Measurements from ENCODE around the gene LRP2. TPM values are rescaled to one million over a fixed set of nuclear protein-coding genes. Genes with fewer than 3 reads are reported as not detected.

LRP2 gene
- total RNA-seq, 1 donor from 2014 or later, result 0.06 TPM

- no peak for DNase-seq (ENCODE audit: extremely low read depth, low read depth, low spot score)
These were observed 267.7 kb downstream of the LRP2 start for GRCh38 chr2:169094676-169095075.

GRCh38 chr2:169093535-169093934 lies 268.8 kb downstream of the LRP2 start:
- no peak for DNase-seq (ENCODE audit: extremely low read depth, low read depth, low spot score)

DNA sequence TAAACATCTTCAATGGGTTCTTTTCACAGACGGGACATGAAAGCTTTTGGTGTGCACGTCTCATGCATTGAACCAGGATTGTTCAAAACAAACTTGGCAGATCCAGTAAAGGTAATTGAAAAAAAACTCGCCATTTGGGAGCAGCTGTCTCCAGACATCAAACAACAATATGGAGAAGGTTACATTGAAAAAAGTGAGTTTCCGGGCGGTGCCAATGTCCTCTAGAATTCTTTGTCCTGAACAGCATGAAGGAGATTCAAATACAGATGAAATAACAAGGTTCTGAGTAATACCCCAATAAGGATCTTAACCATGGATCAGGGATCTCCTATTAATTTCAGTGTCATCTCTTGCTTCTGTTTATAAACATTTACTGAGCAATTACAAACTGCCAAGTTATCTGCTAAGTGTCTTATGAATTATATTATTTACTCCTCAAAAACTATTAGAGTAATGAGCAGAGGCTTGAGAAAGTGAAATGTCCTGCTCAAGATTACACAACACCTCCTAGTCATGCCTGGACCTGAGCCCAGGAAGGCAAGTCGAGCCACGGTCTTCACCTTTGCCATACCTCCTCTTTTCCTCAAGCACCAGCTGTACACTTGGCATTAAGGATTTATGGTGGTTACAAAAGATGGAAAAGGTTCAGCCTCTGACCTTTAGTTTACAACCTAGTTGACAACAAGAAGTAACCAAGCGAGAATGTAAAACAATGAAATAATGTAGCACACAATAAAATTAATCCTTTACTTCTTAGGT lies 270.4 kb downstream of the LRP2 start:
- DNase-seq (ENCODE audit: extremely low read depth, low read depth, low spot score), result no peak

DNA sequence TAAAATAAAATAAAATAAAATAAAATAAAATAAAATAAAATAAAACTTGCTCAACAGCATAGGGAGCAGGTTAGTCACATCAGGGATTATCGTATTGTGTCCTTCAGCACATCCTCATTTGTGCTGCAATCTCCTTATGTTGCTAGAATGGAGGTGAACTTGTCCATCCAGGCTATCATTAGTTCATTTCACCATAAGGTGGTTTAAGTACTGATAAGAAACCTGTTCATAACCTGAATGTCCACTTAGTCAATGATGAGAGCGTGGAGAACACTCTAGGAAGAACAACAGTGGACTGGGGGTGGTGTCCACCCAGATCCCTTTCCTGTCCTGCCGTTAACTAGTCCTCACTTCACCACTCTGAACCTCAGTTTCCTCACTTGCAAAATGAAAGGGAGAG lies 271.1 kb downstream of the LRP2 start:
- no peak for DNase-seq (ENCODE audit: extremely low read depth, low read depth, low spot score)

DNA sequence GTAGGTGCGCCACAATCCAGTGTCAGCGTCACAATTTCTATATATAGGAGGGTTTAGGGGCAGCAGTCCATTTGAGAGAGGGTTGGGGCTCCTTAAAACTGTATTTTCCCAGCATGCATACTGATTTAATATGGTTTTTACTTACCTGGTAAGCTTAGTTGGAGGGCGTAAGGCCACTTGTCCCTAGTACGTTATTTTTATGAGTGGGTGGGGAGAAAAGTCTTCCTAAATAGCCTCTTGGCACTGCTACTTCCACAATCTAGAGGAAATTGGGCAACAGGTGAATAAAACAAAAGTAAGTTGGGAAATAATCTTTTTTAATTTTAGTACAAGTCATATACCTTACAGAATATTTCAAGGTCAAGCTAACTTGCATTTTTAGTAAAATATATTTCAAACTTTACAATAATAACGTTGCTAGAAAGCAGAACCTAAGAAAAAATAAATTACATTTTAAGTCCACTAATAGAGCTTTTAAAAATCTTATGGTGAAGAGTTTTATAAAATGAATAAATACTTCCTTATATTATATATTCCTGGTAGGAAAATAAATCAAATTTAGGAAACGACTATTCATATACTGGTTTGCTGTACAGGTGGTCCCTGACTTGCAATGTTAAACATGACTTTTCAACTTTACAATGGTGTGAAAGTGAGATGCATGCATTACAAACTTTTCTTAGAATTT lies 272.1 kb downstream of the LRP2 start:
- no peak for DNase-seq (ENCODE audit: extremely low read depth, low read depth, low spot score)

- DNase-seq (ENCODE audit: extremely low read depth, low read depth, low spot score), result no peak
These were observed 273.2 kb downstream of the LRP2 start for GRCh38 chr2:169089182-169089581.

- DNase-seq (ENCODE audit: extremely low read depth, low read depth, low spot score), result no peak
These were observed 274.5 kb downstream of the LRP2 start for GRCh38 chr2:169087757-169088379.

GRCh38 chr2:169086893-169087467 lies 275.4 kb downstream of the LRP2 start:
- DNase-seq (ENCODE audit: extremely low read depth, low read depth, low spot score), result no peak

- no peak for DNase-seq (ENCODE audit: extremely low read depth, low read depth, low spot score)
These were observed 279.3 kb downstream of the LRP2 start for GRCh38 chr2:169082995-169083394.

DNA sequence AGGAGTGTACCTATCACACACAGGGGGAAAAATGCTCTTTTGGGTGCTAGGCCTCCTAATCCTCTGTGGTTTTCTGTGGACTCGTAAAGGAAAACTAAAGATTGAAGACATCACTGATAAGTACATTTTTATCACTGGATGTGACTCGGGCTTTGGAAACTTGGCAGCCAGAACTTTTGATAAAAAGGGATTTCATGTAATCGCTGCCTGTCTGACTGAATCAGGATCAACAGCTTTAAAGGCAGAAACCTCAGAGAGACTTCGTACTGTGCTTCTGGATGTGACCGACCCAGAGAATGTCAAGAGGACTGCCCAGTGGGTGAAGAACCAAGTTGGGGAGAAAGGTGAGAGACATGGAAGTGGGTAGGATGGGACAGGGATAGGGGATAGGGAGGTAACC lies 280.8 kb downstream of the LRP2 start:
- DNase-seq (ENCODE audit: extremely low read depth, low read depth, low spot score), result no peak

GRCh38 chr2:169080250-169081069 lies 281.9 kb downstream of the LRP2 start:
- no peak for DNase-seq (ENCODE audit: extremely low read depth, low read depth, low spot score)

GRCh38 chr2:169077674-169078240 lies 284.6 kb downstream of the LRP2 start:
- no peak for DNase-seq (ENCODE audit: extremely low read depth, low read depth, low spot score)

Other genes with a start within 250 kb of the LRP2 start
- gene BBS5, start 117.0 kb upstream of the LRP2 start, total RNA-seq, result 3.0 and 5.5 TPM in 2 replicates
- 0.18 and 0.87 TPM in 2 replicates for gene KLHL41, start 147.2 kb upstream of the LRP2 start, total RNA-seq
- 13.3 and 25.7 TPM in 2 replicates for gene FASTKD1, start 211.3 kb upstream of the LRP2 start, total RNA-seq
- 21.2 TPM in 2 replicates for gene PPIG, start 221.8 kb upstream of the LRP2 start, total RNA-seq

Measured in glomerular endothelial cell (primary cell).